Mesendoderm (in vitro differentiated cells): ENCODE results near the gene SCAMP2.
"Not testable (repeated sequence)": the region's sequence is repeated elsewhere in the genome, so short reads cannot be mapped to it uniquely, and the experiment has no call there.

Experiments
- DNase-seq: peaks from one replicate; pipeline ENCODE4 v3.0.0; 2013
- H2AK5ac ChIP-seq: 2 replicates; pipeline ENCODE4 v1.6.1; 2013; ENCODE audit warnings: low read length, inconsistent platforms
- H2BK120ac ChIP-seq: 2 replicates; pipeline ENCODE4 v1.6.1; 2013; ENCODE audit warnings: low read depth, mild to moderate bottlenecking, low read length, moderate library complexity, mixed read lengths
- H2BK15ac ChIP-seq: replicated peaks from 2 replicates; pipeline ENCODE4 v1.6.1; 2013; ENCODE audit warnings: low read depth, mild to moderate bottlenecking, moderate library complexity
- H2BK5ac ChIP-seq: 2 replicates; pipeline ENCODE4 v1.6.1; 2013; ENCODE audit warnings: low read length, inconsistent platforms
- H3K18ac ChIP-seq: 2 replicates; pipeline ENCODE4 v1.6.1; 2013; ENCODE audit warnings: mild to moderate bottlenecking, low read length, mixed read lengths
- H3K23ac ChIP-seq: one replicate; pipeline ENCODE4 v1.6.1; 2013; ENCODE audit warnings: low read length
- H3K27ac ChIP-seq: 2 replicates; pipeline ENCODE4 v1.5.1; 2013; ENCODE audit warnings: low read depth, mild to moderate bottlenecking, inconsistent platforms, low read length, moderate library complexity
- H3K27me3 ChIP-seq: 2 replicates; pipeline ENCODE4 v1.6.1; 2013; ENCODE audit warnings: low read length, control low read depth, mild to moderate bottlenecking, inconsistent platforms; ENCODE audit not compliant: insufficient read depth, poor library complexity
- H3K36me3 ChIP-seq: 2 replicates; pipeline ENCODE4 v1.6.1; 2013; ENCODE audit warnings: low read length, inconsistent platforms; ENCODE audit not compliant: control insufficient read depth, insufficient read depth
- H3K4ac ChIP-seq: one replicate; pipeline ENCODE4 v1.6.1; 2013; ENCODE audit warnings: low read depth, mild to moderate bottlenecking, low read length, moderate library complexity
- H3K4me1 ChIP-seq: 2 replicates; pipeline ENCODE4 v1.6.1; 2013; ENCODE audit warnings: low read depth, low read length, inconsistent platforms; ENCODE audit not compliant: control insufficient read depth
- H3K4me2 ChIP-seq: 2 replicates; pipeline ENCODE4 v1.6.1; 2013; ENCODE audit warnings: low read length
- H3K4me3 ChIP-seq: 2 replicates; pipeline ENCODE4 v1.5.1; 2013; ENCODE audit warnings: mild to moderate bottlenecking, low read length
- H3K56ac ChIP-seq: one replicate; pipeline ENCODE4 v1.6.1; 2013; ENCODE audit warnings: low read length
- H3K79me1 ChIP-seq: 2 replicates; pipeline ENCODE4 v1.6.1; 2013; ENCODE audit warnings: low read length, inconsistent platforms
- H3K79me2 ChIP-seq: 2 replicates; pipeline ENCODE4 v1.6.1; 2013; ENCODE audit warnings: mild to moderate bottlenecking, low read length; ENCODE audit not compliant: control insufficient read depth, insufficient read depth
- H3K9ac ChIP-seq: 2 replicates; pipeline ENCODE4 v1.6.1; 2013; ENCODE audit warnings: low read length, inconsistent platforms
- H4K5ac ChIP-seq: one replicate; pipeline ENCODE4 v1.6.1; 2013; ENCODE audit warnings: low read length
- H4K8ac ChIP-seq: one replicate; pipeline ENCODE4 v1.6.1; 2013; ENCODE audit warnings: low read depth, mild to moderate bottlenecking, control low read depth, low read length, moderate library complexity
- WGBS: extraction: QIAGEN DNeasy Blood & Tissue Kit; methylation state at CpG from one replicate; pipeline ENCODE4 v1.1.7; 2013; ENCODE audit warnings: low lambda C conversion rate, missing lambda C conversion rate; ENCODE audit not compliant: insufficient coverage; ENCODE audit errors: extremely low coverage; 5-methylcytosine and 5-hydroxymethylcytosine counted together

The SCAMP2 gene

DNA sequence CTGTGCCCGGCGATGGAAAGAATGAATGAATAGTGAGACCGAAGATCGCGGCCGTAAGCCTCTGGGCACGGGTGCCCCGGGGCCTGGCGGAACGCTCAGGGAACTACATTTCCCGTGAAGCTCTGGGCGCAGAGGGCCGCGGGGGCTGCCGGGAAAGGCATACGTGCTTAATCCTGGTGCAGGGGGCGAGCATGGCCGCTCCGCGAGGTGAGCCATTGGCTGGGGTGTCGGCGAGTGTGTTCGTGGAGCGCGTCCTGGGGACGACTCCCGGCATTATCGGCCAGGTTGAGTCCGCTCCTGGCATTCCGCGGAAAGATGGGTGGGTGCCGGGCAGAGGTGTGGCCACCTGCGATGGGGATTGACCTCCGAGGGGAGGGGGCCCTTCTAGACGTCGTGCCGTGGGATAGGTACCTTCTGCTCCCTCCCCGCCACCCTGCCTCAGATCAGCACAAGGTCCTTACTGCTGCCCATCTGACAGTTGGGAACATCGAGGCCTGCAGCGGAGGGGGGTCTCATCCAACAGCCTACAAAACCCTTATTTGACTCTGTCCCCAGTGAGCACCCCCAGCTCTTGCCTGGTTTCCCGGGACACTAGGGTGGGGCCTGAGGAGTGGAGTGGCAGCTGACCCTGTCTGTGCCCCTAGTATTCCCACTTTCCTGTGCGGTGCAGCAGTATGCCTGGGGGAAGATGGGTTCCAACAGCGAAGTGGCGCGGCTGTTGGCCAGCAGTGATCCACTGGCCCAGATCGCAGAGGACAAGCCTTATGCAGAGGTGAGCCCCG is 16.9 kb upstream of the SCAMP2 start, which contains the start of gene MPI:
MPI (plus strand) TSS at position 160 of the 782 bp plus-strand sequence; CDS start at position 192, 32 bp downstream.
- peak within 1 kb of the TSS; percentile 92 for H3K4me3 ChIP-seq
- no peak within 1 kb of the TSS for H2BK120ac ChIP-seq
- H2BK15ac ChIP-seq = no peak within 1 kb of the TSS
- peak within 1 kb of the TSS; percentile 94 for H3K9ac ChIP-seq
- peak within 1 kb of the TSS; percentile 56 for H2AK5ac ChIP-seq
- H3K4me1 ChIP-seq = peaks cover 5% of the 10 kb centered on the region
- H4K8ac ChIP-seq = no peak within 1 kb of the TSS
- no peaks in the 10 kb centered on the region for H3K27me3 ChIP-seq
- H3K4me2 ChIP-seq = peak within 1 kb of the TSS; percentile 94
- H4K5ac ChIP-seq = no peak within 1 kb of the TSS
- peak within 1 kb of the TSS; percentile 59 for H3K23ac ChIP-seq
- peak within 1 kb of the TSS; percentile 98 for H3K56ac ChIP-seq
- peak within 1 kb of the TSS; percentile 43 for H3K18ac ChIP-seq
- H3K79me2 ChIP-seq = no peaks in the 10 kb centered on the region
- no peaks in the 10 kb centered on the region for H3K79me1 ChIP-seq
- peak; percentile 91 for DNase-seq
- H2BK5ac ChIP-seq = peak within 1 kb of the TSS; percentile 54
- peak within 1 kb of the TSS; percentile 46 for H3K4ac ChIP-seq
- peaks cover 2% of the 10 kb centered on the region for H3K36me3 ChIP-seq
- no CpG with 5 or more reads among the region's 47 CpGs for WGBS
- H3K27ac ChIP-seq = no peak within 1 kb of the TSS

DNA sequence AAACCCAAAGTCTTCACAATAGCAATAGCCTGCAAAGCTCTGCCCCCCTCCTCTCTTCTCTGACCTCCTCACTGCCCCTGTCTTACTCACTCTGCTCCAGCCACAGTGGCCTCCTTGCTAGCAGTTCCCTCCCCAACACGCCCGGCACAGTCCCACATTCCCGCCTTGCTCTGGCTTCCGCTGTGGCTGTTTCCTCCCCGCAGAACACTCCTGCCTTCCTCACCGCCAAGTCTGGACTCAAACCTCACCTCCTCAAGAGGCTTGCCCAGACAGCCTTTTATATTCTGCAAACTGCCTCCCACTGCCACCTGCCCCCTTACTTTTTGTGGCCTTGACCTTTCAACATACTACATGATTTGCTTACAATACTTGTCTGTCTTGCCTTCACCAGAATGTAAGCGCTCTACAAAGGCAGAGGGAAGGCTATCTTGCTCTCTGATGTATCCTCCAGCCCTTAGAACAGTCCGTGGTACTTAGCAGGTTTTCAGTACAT is 16.3 kb upstream of the SCAMP2 start:
- Histone ChIP-seq H3K27ac (no peak overlapping the region), H4K8ac (no peak overlapping the region), H3K27me3 (no peaks in the 10 kb centered on the region), H3K18ac (no peak overlapping the region), H2BK15ac (no peak overlapping the region), H3K23ac (no peak overlapping the region), H2BK5ac (no peak overlapping the region), H3K4me1 (peaks cover 5% of the 10 kb centered on the region), H3K79me1 (no peaks in the 10 kb centered on the region), H3K79me2 (no peaks in the 10 kb centered on the region), H3K9ac (peak overlapping the region; percentile 75), H3K4me2 (peak overlapping the region; percentile 81), H2BK120ac (no peak overlapping the region), H3K36me3 (peaks cover 2% of the 10 kb centered on the region), H3K4me3 (peak overlapping the region; percentile 47), H4K5ac (no peak overlapping the region), H3K4ac (no peak overlapping the region), H3K56ac (peak overlapping the region; percentile 90), H2AK5ac (no peak overlapping the region)
- DNase-seq = peak; percentile 67
- no CpG with 5 or more reads among the region's 8 CpGs for WGBS

DNA sequence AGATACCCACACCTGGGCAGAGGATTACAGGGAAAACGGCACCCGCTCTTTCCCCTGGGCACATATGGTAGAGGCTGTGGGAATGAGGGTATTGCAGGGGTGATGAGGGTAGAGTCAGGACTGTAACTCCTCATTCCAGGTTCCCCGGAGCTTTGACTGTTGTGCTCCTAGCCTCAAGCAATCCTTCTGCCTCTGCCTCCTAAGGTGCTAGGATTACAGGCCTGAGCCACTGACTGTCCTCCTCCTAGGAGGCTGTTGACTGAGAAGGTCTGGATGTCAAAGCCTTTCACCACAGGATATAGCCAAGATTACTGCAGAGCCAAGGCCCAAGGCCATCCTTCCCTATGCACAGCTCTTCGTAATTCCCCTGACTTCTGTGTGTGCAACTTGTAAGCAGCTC is 15.6 kb upstream of the SCAMP2 start:
- no CpG with 5 or more reads among the region's 4 CpGs for WGBS
- Histone ChIP-seq H3K79me2 (no peaks in the 10 kb centered on the region), H3K36me3 (peaks cover 2% of the 10 kb centered on the region)

DNA sequence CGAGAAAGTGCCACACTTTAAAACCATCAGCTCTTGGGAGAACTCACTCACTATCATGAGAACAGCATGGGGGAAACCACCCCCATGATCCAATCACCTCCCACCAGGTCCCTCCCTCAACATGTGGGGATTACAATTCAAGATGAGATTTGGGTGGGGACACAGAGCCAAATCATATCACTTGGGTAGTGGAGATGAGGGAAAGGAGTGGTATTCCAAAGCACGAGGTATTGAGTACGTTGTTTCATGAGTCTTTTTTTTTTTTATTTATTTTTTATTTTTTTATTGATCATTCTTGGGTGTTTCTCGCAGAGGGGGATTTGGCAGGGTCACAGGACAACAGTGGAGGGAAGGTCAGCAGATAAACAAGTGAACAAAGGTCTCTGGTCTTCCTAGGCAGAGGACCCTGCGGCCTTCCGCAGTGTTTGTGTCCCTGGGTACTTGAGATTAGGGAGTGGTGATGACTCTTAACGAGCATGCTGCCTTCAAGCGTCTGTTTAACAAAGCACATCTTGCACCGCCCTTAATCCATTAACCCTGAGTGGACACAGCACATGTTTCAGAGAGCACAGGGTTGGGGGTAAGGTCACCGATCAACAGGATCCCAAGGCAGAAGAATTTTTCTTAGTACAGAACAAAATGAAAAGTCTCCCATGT is 14.5 kb upstream of the SCAMP2 start:
- H3K4me2 ChIP-seq, H3K27ac ChIP-seq, H4K5ac ChIP-seq, H3K79me2 ChIP-seq, H3K4me3 ChIP-seq, H3K4me1 ChIP-seq, H3K4ac ChIP-seq, H3K36me3 ChIP-seq, H2BK120ac ChIP-seq, H3K79me1 ChIP-seq, H2BK15ac ChIP-seq, DNase-seq, H3K23ac ChIP-seq, H3K56ac ChIP-seq, H2AK5ac ChIP-seq, H2BK5ac ChIP-seq, H3K9ac ChIP-seq, H3K27me3 ChIP-seq, H3K18ac ChIP-seq, H4K8ac ChIP-seq: not testable (repeated sequence)
- no CpG with 5 or more reads among the region's 10 CpGs for WGBS

More for the DNA sequence above, 15.6 kb upstream of the SCAMP2 start:
- Histone ChIP-seq H3K79me1 (no peaks in the 10 kb centered on the region), H3K27ac (no peak overlapping the region), H2BK15ac (no peak overlapping the region), H2AK5ac (peak overlapping the region; percentile 56), H3K18ac (no peak overlapping the region), H2BK5ac (no peak overlapping the region), H3K56ac (peak overlapping the region; percentile 34), H3K4me3 (no peak overlapping the region), H2BK120ac (no peak overlapping the region), H3K23ac (no peak overlapping the region), H3K4ac (no peak overlapping the region), H4K5ac (no peak overlapping the region), H3K4me2 (no peak overlapping the region), H3K27me3 (no peaks in the 10 kb centered on the region), H3K4me1 (peaks cover 5% of the 10 kb centered on the region), H4K8ac (no peak overlapping the region), H3K9ac (peak overlapping the region; percentile 42)
- peak; percentile 25 for DNase-seq

DNA sequence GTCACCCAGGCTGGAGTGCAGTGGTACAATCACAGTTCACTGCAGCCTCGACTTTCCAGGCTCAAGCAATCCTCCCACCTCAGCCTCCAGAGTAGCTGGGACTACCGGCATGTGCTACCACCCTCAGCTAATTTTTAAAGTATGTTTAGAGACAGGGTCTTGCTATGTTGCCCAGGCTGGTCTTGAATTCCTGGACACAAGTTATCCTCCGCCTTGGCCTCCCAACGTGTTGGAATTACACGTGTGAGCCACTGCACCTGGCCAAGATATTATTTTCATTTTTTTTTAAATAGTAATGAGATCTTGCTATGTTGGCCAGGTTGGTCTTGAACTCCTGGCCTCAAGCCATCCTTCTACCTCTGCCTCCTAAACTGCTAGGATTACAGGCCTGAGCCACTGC is 12.3 kb upstream of the SCAMP2 start:
- H2AK5ac ChIP-seq = no peak overlapping the region
- no CpG with 5 or more reads among the region's 5 CpGs for WGBS
- H3K27ac ChIP-seq = no peak overlapping the region
- H3K4ac ChIP-seq = no peak overlapping the region
- H2BK15ac ChIP-seq = no peak overlapping the region
- H3K9ac ChIP-seq = no peak overlapping the region
- no peak overlapping the region for H3K4me3 ChIP-seq
- no peak overlapping the region for H3K4me2 ChIP-seq
- no peak overlapping the region for H4K8ac ChIP-seq
- H2BK5ac ChIP-seq = no peak overlapping the region
- no peaks in the 10 kb centered on the region for H3K36me3 ChIP-seq
- H3K18ac ChIP-seq = no peak overlapping the region
- no peaks in the 10 kb centered on the region for H3K79me2 ChIP-seq
- no peak overlapping the region for H3K23ac ChIP-seq
- H3K27me3 ChIP-seq = no peaks in the 10 kb centered on the region
- no peak overlapping the region for H2BK120ac ChIP-seq
- no peak overlapping the region for H3K56ac ChIP-seq
- DNase-seq = no peak
- H4K5ac ChIP-seq = no peak overlapping the region
- no peaks in the 10 kb centered on the region for H3K79me1 ChIP-seq
- peaks cover 5% of the 10 kb centered on the region for H3K4me1 ChIP-seq
